NCI-H128 (cell line): Measurements from ENCODE around the gene ADTRP.
"Not testable (repeated sequence)": the region's sequence is repeated elsewhere in the genome, so short reads cannot be mapped to it uniquely, and the experiment has no call there.

ENCODE experiments used
- DNase-seq: peaks from one replicate; lab custom pipeline; 2025; ENCODE audit not compliant: unreplicated experiment; lab: John Stamatoyannopoulos, UW

ADTRP gene

GRCh38 chr6:11804135-11804534, 25.5 kb upstream of the ADTRP start:
- DNase-seq: no peak

GRCh38 chr6:11803591-11803971, 25.0 kb upstream of the ADTRP start:
- no peak for DNase-seq

GRCh38 chr6:11802886-11803590, 24.4 kb upstream of the ADTRP start:
- no peak for DNase-seq

- not testable (repeated sequence) for DNase-seq
Measured at GRCh38 chr6:11800531-11800930, 21.9 kb upstream of the ADTRP start.

- no peak for DNase-seq
Measured at GRCh38 chr6:11798538-11798937, 19.9 kb upstream of the ADTRP start.

- no peak for DNase-seq
Measured at GRCh38 chr6:11798096-11798495, 19.5 kb upstream of the ADTRP start.

- no peak for DNase-seq
Measured at GRCh38 chr6:11796829-11797228, 18.2 kb upstream of the ADTRP start.

- DNase-seq: no peak
Measured at GRCh38 chr6:11795403-11795802, 16.8 kb upstream of the ADTRP start.

- no peak for DNase-seq
Measured at GRCh38 chr6:11793277-11793676, 14.7 kb upstream of the ADTRP start.

- no peak for DNase-seq
Measured at GRCh38 chr6:11791354-11792107, 12.9 kb upstream of the ADTRP start.

- DNase-seq: no peak
Measured at GRCh38 chr6:11789744-11790143, 11.1 kb upstream of the ADTRP start.

- no peak for DNase-seq
Measured at GRCh38 chr6:11788043-11788442, 9.4 kb upstream of the ADTRP start.

GRCh38 chr6:11785774-11786579, 7.4 kb upstream of the ADTRP start:
- no peak for DNase-seq

GRCh38 chr6:11785415-11785773, 6.8 kb upstream of the ADTRP start:
- DNase-seq: no peak

- DNase-seq: no peak
Measured at GRCh38 chr6:11784341-11784740, 5.7 kb upstream of the ADTRP start.

GRCh38 chr6:11783524-11784064, 5.0 kb upstream of the ADTRP start:
- no peak for DNase-seq

- DNase-seq: no peak
Measured at GRCh38 chr6:11782524-11782923, 3.9 kb upstream of the ADTRP start.

GRCh38 chr6:11780097-11780428, 1.5 kb upstream of the ADTRP start:
- DNase-seq: no peak

GRCh38 chr6:11779329-11780096, 910 bp upstream of the ADTRP start:
- no peak for DNase-seq

- DNase-seq: no peak
Measured at GRCh38 chr6:11778036-11778435, 567 bp downstream of the ADTRP start.

GRCh38 chr6:11775791-11776409, 2.7 kb downstream of the ADTRP start:
- DNase-seq: no peak
